Glutamatergic neuron (in vitro differentiated cells): Measurements from ENCODE around the gene TFF3. TPM values are rescaled to one million over a fixed set of nuclear protein-coding genes. Genes with fewer than 3 reads are reported as not detected.

Source experiments
- DNase-seq: peaks from one replicate; pipeline ENCODE4 v3.0.0; 2022
- H3K27ac Mint-ChIP-seq: one replicate; pipeline ENCODE4 v1.8.0; 2020; ENCODE audit warnings: mild to moderate bottlenecking, mixed read lengths, inconsistent platforms; ENCODE audit not compliant: unreplicated experiment
- H3K27me3 Mint-ChIP-seq: one replicate; pipeline ENCODE4 v1.8.0; 2020; ENCODE audit warnings: mild to moderate bottlenecking, moderate library complexity, mixed read lengths, inconsistent platforms; ENCODE audit not compliant: unreplicated experiment
- H3K36me3 Mint-ChIP-seq: one replicate; pipeline ENCODE4 v1.8.0; 2020; ENCODE audit warnings: mild to moderate bottlenecking, mixed read lengths, inconsistent platforms; ENCODE audit not compliant: unreplicated experiment
- H3K4me1 Mint-ChIP-seq: one replicate; pipeline ENCODE4 v1.8.0; 2020; ENCODE audit warnings: mild to moderate bottlenecking, low read depth, mixed read lengths, inconsistent platforms; ENCODE audit not compliant: unreplicated experiment
- H3K4me3 Mint-ChIP-seq: one replicate; pipeline ENCODE4 v1.8.0; 2020; ENCODE audit warnings: mild to moderate bottlenecking, mixed read lengths, inconsistent platforms; ENCODE audit not compliant: unreplicated experiment
- H3K9me3 Mint-ChIP-seq: one replicate; pipeline ENCODE4 v1.8.0; 2020; ENCODE audit warnings: mild to moderate bottlenecking, moderate library complexity, mixed read lengths, inconsistent platforms; ENCODE audit not compliant: unreplicated experiment
- total RNA-seq: library from RNA; stranded (reverse); fragmentation: NEBNext Ultra II Directional; extraction: Animal tissue kit (Norgen Biotek cat#: 25700); gene quantifications from one replicate; pipeline ENCODE4 v1.2.1, GENCODE V29; 2021; ENCODE audit not compliant: unreplicated experiment
- TF ChIP-seq, protein P1 (sequence below): fragments of 200-600 bp; sonication (generic); IDR thresholded peaks from one replicate; pipeline ENCODE4 v1.5.0; 2021; ENCODE audit not compliant: partially characterized antibody, unreplicated experiment

Gene TFF3
- total RNA-seq, 1 donor from 2014 or later = not detected

DNA sequence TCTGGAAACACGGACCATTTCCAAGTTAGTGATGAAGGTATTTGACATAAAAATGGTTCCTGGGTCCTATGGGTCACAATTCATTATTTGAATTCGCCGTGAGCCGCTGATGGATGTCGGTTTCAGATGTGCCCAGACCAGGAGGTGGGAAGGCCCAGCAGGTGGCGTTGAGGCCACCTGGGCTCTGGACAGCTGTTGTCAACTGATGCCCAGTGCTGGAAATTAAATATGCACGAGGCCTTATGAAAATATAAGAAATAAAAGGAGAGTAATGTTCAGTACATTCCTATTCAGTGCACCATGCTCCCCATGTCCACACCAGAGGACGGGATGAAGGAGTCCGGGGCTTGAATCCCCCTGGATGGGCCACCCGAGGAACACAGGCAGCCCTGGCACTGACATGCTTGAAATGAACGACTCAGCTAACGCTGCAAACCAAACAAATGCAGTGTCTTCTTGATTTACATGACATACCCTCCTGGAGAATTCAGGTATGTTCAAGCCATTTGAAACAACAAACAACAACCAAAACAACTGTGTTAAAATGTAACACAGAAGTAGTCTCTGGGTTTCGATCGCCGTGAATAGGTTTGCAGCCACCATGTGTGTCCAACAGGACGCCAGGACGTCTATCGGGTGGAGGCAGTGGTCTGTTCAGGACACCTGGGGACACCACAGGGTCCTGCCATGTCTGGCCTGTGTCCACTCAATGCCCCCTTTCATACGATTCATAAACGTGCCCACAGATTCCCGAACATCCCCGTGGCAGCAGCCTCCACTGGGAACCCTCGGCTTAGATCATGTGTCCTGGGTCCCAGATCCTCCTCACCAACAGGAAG, 6.1 kb downstream of the TFF3 start:
- no peak for DNase-seq
- TF ChIP-seq, protein P1, sequence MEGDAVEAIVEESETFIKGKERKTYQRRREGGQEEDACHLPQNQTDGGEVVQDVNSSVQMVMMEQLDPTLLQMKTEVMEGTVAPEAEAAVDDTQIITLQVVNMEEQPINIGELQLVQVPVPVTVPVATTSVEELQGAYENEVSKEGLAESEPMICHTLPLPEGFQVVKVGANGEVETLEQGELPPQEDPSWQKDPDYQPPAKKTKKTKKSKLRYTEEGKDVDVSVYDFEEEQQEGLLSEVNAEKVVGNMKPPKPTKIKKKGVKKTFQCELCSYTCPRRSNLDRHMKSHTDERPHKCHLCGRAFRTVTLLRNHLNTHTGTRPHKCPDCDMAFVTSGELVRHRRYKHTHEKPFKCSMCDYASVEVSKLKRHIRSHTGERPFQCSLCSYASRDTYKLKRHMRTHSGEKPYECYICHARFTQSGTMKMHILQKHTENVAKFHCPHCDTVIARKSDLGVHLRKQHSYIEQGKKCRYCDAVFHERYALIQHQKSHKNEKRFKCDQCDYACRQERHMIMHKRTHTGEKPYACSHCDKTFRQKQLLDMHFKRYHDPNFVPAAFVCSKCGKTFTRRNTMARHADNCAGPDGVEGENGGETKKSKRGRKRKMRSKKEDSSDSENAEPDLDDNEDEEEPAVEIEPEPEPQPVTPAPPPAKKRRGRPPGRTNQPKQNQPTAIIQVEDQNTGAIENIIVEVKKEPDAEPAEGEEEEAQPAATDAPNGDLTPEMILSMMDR = no peak
- peaks cover 8% of the 10 kb centered on the region for H3K27me3 Mint-ChIP-seq
- peaks cover 34% of the 10 kb centered on the region for H3K4me1 Mint-ChIP-seq
- no peak overlapping the region for H3K27ac Mint-ChIP-seq
- peaks cover 6% of the 10 kb centered on the region for H3K9me3 Mint-ChIP-seq
- H3K4me3 Mint-ChIP-seq = no peak overlapping the region
- no peaks in the 10 kb centered on the region for H3K36me3 Mint-ChIP-seq

DNA sequence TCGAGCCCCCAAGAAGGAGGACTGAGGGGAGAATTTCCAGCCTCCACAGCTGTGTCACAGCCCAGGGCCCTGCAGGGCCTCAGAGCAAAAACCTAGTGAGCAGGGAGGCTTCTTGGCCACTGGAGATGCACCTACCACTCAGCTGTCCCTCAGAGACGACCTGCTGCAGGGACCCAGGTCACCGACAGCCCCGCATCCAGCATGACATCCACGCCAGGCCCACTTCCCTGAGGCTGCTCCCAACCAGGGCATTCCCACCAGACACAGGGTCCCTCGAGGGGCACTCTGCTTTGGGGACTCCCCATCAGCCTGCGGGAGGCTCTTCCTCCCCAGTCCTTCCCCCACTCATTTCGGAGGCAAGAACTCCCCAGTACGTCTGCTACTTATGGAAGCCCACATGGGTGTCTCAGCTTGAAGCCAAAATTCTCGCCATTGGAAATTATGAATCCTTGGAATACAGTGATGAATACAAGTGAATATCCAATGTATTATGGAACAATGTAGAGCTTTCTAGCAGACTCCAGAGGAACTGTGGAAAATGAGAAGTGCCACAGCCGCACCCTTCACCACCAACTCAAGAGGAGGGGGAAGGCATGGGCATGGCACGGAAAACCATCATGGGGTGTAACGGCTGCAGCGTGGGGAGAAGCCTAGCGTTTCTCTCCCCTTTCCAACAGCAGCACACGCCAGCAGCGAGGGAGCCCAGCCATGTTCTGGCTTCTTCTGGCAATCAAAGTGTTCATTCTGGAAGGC, 6.9 kb downstream of the TFF3 start:
- peaks cover 2% of the 10 kb centered on the region for H3K9me3 Mint-ChIP-seq
- TF ChIP-seq, protein P1 = no peak
- no peak overlapping the region for H3K4me3 Mint-ChIP-seq
- peaks cover 29% of the 10 kb centered on the region for H3K4me1 Mint-ChIP-seq
- H3K27ac Mint-ChIP-seq = no peak overlapping the region
- no peaks in the 10 kb centered on the region for H3K36me3 Mint-ChIP-seq
- no peak for DNase-seq
- H3K27me3 Mint-ChIP-seq = peaks cover 8% of the 10 kb centered on the region

DNA sequence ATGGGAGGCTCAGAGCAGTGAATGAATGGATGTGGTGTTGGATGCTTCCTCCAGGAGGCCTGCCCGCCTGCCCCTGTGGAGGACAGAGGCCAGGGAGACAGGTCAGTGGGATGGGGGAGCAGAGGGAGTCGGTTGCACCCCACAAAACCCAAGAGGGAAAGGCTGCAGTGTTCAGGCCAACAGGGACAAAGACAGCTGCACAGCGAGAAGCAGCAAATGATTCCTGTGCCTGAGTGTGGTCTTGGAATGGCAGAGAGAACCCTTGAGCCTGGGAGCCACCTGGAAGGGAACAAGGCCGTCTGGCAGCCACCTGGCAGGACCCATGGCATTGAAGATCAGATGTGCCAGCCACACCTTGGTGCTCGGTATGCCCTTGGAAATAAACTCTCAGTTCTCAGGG, 8.1 kb downstream of the TFF3 start:
- Mint-ChIP-seq H3K36me3 (no peaks in the 10 kb centered on the region), H3K4me3 (no peak overlapping the region), H3K9me3 (peaks cover 5% of the 10 kb centered on the region), H3K27me3 (peaks cover 8% of the 10 kb centered on the region), H3K4me1 (peaks cover 36% of the 10 kb centered on the region), H3K27ac (peak overlapping the region; percentile 77)
- DNase-seq = no peak
- TF ChIP-seq, protein P1 = no peak

DNA sequence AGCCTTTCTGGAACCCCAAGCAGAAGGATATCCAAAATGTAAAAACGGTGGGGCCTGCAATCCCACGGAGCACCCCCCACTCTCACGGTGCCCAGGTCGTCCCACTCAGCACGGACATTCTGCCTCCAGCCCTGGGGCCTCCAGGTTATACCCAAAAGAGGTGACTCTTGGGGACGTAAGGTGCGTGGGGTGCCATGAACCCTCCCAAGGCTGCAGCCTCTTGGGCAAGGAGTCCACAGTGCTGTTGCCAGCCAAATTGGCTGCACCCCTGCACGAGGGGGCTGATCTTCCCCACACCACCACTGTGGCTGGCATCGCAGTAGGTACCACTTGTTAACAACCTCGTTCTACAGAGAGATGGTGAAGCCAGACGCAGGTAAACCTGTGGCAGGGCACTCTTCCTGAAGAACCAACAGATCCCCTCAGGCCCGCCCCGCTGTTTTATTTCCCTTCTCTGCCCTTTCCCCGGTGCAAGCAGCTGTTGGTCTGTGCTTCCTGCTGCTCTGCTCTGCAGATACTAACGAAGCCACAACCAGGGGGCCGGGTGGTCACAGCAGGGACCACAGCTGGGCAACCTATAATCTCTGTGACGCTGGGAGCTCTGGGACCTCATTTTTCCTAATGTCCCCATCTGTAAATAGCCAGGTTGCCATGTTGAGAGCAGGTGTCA, 8.7 kb downstream of the TFF3 start:
- Mint-ChIP-seq H3K4me1 (peaks cover 34% of the 10 kb centered on the region), H3K36me3 (no peaks in the 10 kb centered on the region), H3K9me3 (peaks cover 5% of the 10 kb centered on the region), H3K27me3 (peaks cover 8% of the 10 kb centered on the region), H3K4me3 (no peak overlapping the region), H3K27ac (peak overlapping the region; percentile 77)
- DNase-seq = peak; percentile 62
- TF ChIP-seq, protein P1 = no peak
